OCI-LY3 (cell line): ENCODE results near the gene SLC50A1.

Experiments
- H2AFZ ChIP-seq: fragments of 200-600, 300-600 bp; shearing (Covaris generic); 2 replicates; pipeline ENCODE4 v1.6.0; 2014; ENCODE audit warnings: antibody characterized with exemption, low read depth, low read length
- H3K27ac ChIP-seq: fragments of 200-600, 300-600 bp; sonication (generic); 2 replicates; pipeline ENCODE4 v1.5.1; 2014; ENCODE audit warnings: mild to moderate bottlenecking, low read length, moderate library complexity, mixed read lengths
- H3K27me3 ChIP-seq: fragments of 200-600, 300-600 bp; sonication (generic); 2 replicates; pipeline ENCODE4 v1.6.1; 2014; ENCODE audit warnings: low read depth, low read length, mixed read lengths
- H3K36me3 ChIP-seq: fragments of 200-600, 300-600 bp; sonication (generic); replicated peaks from 2 replicates; pipeline ENCODE3; 2014; ENCODE audit warnings: low read depth, low read length, mixed read lengths
- H3K4me1 ChIP-seq: fragments of 300-600, 200-600 bp; sonication (generic); 2 replicates; pipeline ENCODE4 v1.6.1; 2014; ENCODE audit warnings: low read length, mixed read lengths
- H3K4me2 ChIP-seq: fragments of 200-600, 300-600 bp; sonication (generic); 2 replicates; pipeline ENCODE4 v1.6.1; 2014; ENCODE audit warnings: low read length, mixed read lengths
- H3K4me3 ChIP-seq: fragments of 300-600, 200-600 bp; sonication (generic); 2 replicates; pipeline ENCODE4 v1.5.1; 2014; ENCODE audit warnings: antibody characterized with exemption, mild to moderate bottlenecking, low read length, moderate library complexity
- H3K79me2 ChIP-seq: fragments of 300-600, 200-600 bp; shearing (Covaris generic); 2 replicates; pipeline ENCODE4 v1.6.1; 2014; ENCODE audit warnings: mild to moderate bottlenecking, low read length, mixed read lengths
- H3K9ac ChIP-seq: fragments of 300-600, 200-600 bp; shearing (Covaris generic); 2 replicates; pipeline ENCODE4 v1.6.0; 2014; ENCODE audit warnings: mild to moderate bottlenecking, low read length, moderate library complexity
- H3K9me3 ChIP-seq: fragments of 200-600, 300-600 bp; shearing (Covaris generic); 2 replicates; pipeline ENCODE4 v1.6.1; 2014; ENCODE audit warnings: low read length, mixed read lengths; ENCODE audit not compliant: insufficient read depth
- H4K20me1 ChIP-seq: fragments of 200-600, 300-600 bp; sonication (generic); 2 replicates; pipeline ENCODE4 v1.6.1; 2016; ENCODE audit warnings: low read length, mixed read lengths; ENCODE audit not compliant: insufficient read depth
- EZH2phosphoT487 ChIP-seq: fragments of 200-600 bp; shearing (Covaris generic); IDR thresholded peaks from 2 replicates; pipeline ENCODE4 v1.6.1; 2018; ENCODE audit warnings: antibody characterized with exemption, mixed run types, low read depth
- TF ChIP-seq, protein P1 (sequence below): fragments of 200-600, 300-600 bp; sonication (generic); IDR thresholded peaks from 2 replicates; pipeline ENCODE4 v1.5.1; 2014; ENCODE audit warnings: antibody characterized with exemption, low read length, low read depth

Gene SLC50A1

GRCh38 chr1:155123801-155124200 lies 11.9 kb upstream of the SLC50A1 start:
- no peak overlapping the region for H2AFZ ChIP-seq
- H4K20me1 ChIP-seq: no peaks in the 10 kb centered on the region
- H3K4me1 ChIP-seq: peaks cover 9% of the 10 kb centered on the region; the same call in 1 of the 2 replicates
- H3K9ac ChIP-seq: no peak overlapping the region
- no peak overlapping the region for H3K4me3 ChIP-seq
- H3K27me3 ChIP-seq: peaks cover 52% of the 10 kb centered on the region
- H3K9me3 ChIP-seq: no peaks in the 10 kb centered on the region
- TF ChIP-seq, protein P1, sequence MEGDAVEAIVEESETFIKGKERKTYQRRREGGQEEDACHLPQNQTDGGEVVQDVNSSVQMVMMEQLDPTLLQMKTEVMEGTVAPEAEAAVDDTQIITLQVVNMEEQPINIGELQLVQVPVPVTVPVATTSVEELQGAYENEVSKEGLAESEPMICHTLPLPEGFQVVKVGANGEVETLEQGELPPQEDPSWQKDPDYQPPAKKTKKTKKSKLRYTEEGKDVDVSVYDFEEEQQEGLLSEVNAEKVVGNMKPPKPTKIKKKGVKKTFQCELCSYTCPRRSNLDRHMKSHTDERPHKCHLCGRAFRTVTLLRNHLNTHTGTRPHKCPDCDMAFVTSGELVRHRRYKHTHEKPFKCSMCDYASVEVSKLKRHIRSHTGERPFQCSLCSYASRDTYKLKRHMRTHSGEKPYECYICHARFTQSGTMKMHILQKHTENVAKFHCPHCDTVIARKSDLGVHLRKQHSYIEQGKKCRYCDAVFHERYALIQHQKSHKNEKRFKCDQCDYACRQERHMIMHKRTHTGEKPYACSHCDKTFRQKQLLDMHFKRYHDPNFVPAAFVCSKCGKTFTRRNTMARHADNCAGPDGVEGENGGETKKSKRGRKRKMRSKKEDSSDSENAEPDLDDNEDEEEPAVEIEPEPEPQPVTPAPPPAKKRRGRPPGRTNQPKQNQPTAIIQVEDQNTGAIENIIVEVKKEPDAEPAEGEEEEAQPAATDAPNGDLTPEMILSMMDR: no peak
- no peak for TF ChIP-seq EZH2phosphoT487
- no peaks in the 10 kb centered on the region for H3K36me3 ChIP-seq
- H3K79me2 ChIP-seq: no peaks in the 10 kb centered on the region
- H3K4me2 ChIP-seq: no peak overlapping the region
- no peak overlapping the region for H3K27ac ChIP-seq

DNA sequence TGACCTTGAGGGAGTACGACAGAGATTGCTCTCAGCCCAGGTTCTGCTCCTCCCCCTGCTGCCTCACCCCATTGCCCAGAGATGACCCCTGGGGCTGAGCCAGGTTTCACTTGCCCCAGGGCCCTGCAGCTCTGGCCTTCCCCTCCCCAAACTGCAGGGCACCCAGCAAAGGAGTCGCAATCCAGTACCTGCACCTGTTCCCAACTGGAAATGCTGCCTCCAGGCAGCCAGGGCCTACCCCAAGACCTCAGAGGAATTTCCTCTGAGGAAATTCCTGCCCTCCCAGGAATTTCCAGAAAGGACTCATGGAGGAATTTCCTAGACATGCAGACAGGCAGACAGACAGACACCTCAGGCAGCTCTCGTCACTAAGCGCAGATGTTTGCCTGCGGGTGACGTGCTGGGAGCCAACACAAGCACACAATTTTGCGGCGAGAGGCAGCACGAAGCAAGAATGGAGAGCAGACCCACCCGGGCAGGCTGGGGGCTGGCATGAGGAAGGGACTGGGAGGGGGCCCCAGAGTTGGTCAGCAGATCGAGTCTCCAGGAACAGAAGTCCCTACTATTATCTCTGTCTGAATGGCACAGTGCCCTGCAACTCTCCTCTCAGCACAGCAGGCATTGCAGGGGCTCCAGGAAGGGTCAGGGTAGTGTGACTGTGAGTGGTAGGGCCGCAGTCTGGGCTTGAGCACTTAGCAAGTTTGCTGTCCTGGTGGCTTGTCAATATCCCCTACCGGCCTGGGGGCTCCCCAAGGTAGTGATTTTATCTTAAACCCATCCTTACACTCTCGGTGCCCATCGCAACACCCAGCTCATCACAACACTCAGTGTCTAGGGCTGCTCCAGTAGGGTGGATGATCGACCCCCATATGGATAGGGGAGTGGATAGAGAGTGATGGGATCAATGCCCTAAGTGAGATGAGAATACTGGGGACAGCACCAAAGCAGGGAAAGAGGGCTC lies 10.9 kb upstream of the SLC50A1 start:
- Histone ChIP-seq H3K4me3 (no peak overlapping the region), H3K36me3 (no peaks in the 10 kb centered on the region), H3K27me3 (peaks cover 51% of the 10 kb centered on the region), H3K4me2 (no peak overlapping the region), H3K4me1 (peaks cover 9% of the 10 kb centered on the region; the same call in 1 of the 2 replicates), H3K9me3 (no peaks in the 10 kb centered on the region), H3K79me2 (no peaks in the 10 kb centered on the region), H4K20me1 (no peaks in the 10 kb centered on the region), H2AFZ (no peak overlapping the region), H3K27ac (no peak overlapping the region), H3K9ac (no peak overlapping the region)
- TF ChIP-seq, protein P1: no peak
- TF ChIP-seq EZH2phosphoT487: no peak

- Histone ChIP-seq H3K27ac (no peak overlapping the region), H3K4me3 (no peak overlapping the region), H3K27me3 (peaks cover 45% of the 10 kb centered on the region), H4K20me1 (no peaks in the 10 kb centered on the region), H3K9ac (no peak overlapping the region), H2AFZ (no peak overlapping the region), H3K9me3 (no peaks in the 10 kb centered on the region), H3K79me2 (no peaks in the 10 kb centered on the region), H3K4me1 (peaks cover 9% of the 10 kb centered on the region; the same call in 1 of the 2 replicates), H3K4me2 (no peak overlapping the region), H3K36me3 (no peaks in the 10 kb centered on the region)
- no peak for TF ChIP-seq EZH2phosphoT487
- TF ChIP-seq, protein P1: no peak
Observed at GRCh38 chr1:155125511-155125945, 10.1 kb upstream of the SLC50A1 start.

- Histone ChIP-seq H3K4me3 (no peak overlapping the region), H3K27me3 (peaks cover 42% of the 10 kb centered on the region), H3K79me2 (no peaks in the 10 kb centered on the region), H3K4me1 (peaks cover 9% of the 10 kb centered on the region; the same call in 1 of the 2 replicates), H3K27ac (no peak overlapping the region), H3K36me3 (no peaks in the 10 kb centered on the region), H4K20me1 (no peaks in the 10 kb centered on the region), H3K4me2 (no peak overlapping the region), H2AFZ (no peak overlapping the region), H3K9me3 (no peaks in the 10 kb centered on the region), H3K9ac (no peak overlapping the region)
- TF ChIP-seq, protein P1: no peak
- TF ChIP-seq EZH2phosphoT487: no peak
Observed at GRCh38 chr1:155125946-155126555, 9.6 kb upstream of the SLC50A1 start.
